ENCODE measurements around the gene TBC1D7. TPM values are rescaled to one million over a fixed set of nuclear protein-coding genes. Genes with fewer than 3 reads are reported as not detected.

TBC1D7 gene
- total RNA-seq, 1 donor from 2014 or later: 27.9 TPM

GRCh38 chr6:13267142-13267651, 61.1 kb downstream of the TBC1D7 start:
- H3K79me2 ChIP-seq (ENCODE audit: insufficient read depth, low read length): no peaks in the 10 kb centered on the region
- Mint-ChIP-seq H3K27ac (ENCODE audit: unreplicated experiment) (no peak overlapping the region), H3K4me3 (ENCODE audit: unreplicated experiment) (no peak overlapping the region), H3K27me3 (ENCODE audit: low read depth, unreplicated experiment) (no peaks in the 10 kb centered on the region), H3K9me3 (ENCODE audit: unreplicated experiment) (peaks cover 2% of the 10 kb centered on the region), H3K4me1 (ENCODE audit: low read depth, unreplicated experiment) (peaks cover 31% of the 10 kb centered on the region), H3K36me3 (ENCODE audit: low read depth, unreplicated experiment) (peaks cover 5% of the 10 kb centered on the region)
- H3K36me3 ChIP-seq (ENCODE audit: insufficient read depth, low read length): no peaks in the 10 kb centered on the region
- DNase-seq (ENCODE audit: low read depth) (peak; percentile 20), FAIRE-seq (no peak)
- peaks cover 10% of the 10 kb centered on the region for H3K4me1 ChIP-seq (ENCODE audit: insufficient read depth, low read length)
- H2AFZ ChIP-seq (ENCODE audit: low read depth, low read length): no peak overlapping the region
- H3K4me2 ChIP-seq (ENCODE audit: low read length): no peak overlapping the region
- no peaks in the 10 kb centered on the region for H3K9me3 ChIP-seq (ENCODE audit: insufficient read depth, low read depth, low read length)
- no peak overlapping the region for H3K9ac ChIP-seq (ENCODE audit: low read length)
- H3K27me3 ChIP-seq (ENCODE audit: insufficient read depth, low read length): no peaks in the 10 kb centered on the region
- no peaks in the 10 kb centered on the region for H4K20me1 ChIP-seq (ENCODE audit: insufficient read depth, low read length)
- no peak for TF ChIP-seq EZH2 (IDR thresholded peaks at IDR 0.05; ENCODE audit: insufficient read depth, low read length)
- TF ChIP-seq, protein P1, sequence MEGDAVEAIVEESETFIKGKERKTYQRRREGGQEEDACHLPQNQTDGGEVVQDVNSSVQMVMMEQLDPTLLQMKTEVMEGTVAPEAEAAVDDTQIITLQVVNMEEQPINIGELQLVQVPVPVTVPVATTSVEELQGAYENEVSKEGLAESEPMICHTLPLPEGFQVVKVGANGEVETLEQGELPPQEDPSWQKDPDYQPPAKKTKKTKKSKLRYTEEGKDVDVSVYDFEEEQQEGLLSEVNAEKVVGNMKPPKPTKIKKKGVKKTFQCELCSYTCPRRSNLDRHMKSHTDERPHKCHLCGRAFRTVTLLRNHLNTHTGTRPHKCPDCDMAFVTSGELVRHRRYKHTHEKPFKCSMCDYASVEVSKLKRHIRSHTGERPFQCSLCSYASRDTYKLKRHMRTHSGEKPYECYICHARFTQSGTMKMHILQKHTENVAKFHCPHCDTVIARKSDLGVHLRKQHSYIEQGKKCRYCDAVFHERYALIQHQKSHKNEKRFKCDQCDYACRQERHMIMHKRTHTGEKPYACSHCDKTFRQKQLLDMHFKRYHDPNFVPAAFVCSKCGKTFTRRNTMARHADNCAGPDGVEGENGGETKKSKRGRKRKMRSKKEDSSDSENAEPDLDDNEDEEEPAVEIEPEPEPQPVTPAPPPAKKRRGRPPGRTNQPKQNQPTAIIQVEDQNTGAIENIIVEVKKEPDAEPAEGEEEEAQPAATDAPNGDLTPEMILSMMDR (IDR thresholded peaks at IDR 0.05; ENCODE audit: insufficient read depth, low read depth, low read length): no peak
- no peak overlapping the region for H3K4me3 ChIP-seq (ENCODE audit: insufficient read depth, low read depth, low read length)
- no peak overlapping the region for H3K27ac ChIP-seq (ENCODE audit: low read depth, low read length)

- H3K4me1 ChIP-seq (ENCODE audit: insufficient read depth, low read length): peaks cover 6% of the 10 kb centered on the region
- no peak overlapping the region for H2AFZ ChIP-seq (ENCODE audit: low read depth, low read length)
- no peaks in the 10 kb centered on the region for H3K9me3 ChIP-seq (ENCODE audit: insufficient read depth, low read depth, low read length)
- H3K4me3 ChIP-seq (ENCODE audit: insufficient read depth, low read depth, low read length): no peak overlapping the region
- no peaks in the 10 kb centered on the region for H4K20me1 ChIP-seq (ENCODE audit: insufficient read depth, low read length)
- no peaks in the 10 kb centered on the region for H3K79me2 ChIP-seq (ENCODE audit: insufficient read depth, low read length)
- H3K27ac Mint-ChIP-seq (ENCODE audit: unreplicated experiment): no peak overlapping the region
- peaks cover 12% of the 10 kb centered on the region for H3K4me1 Mint-ChIP-seq (ENCODE audit: low read depth, unreplicated experiment)
- H3K4me3 Mint-ChIP-seq (ENCODE audit: unreplicated experiment): no peak overlapping the region
- peaks cover 5% of the 10 kb centered on the region for H3K36me3 Mint-ChIP-seq (ENCODE audit: low read depth, unreplicated experiment)
- FAIRE-seq (no peak), DNase-seq (ENCODE audit: low read depth) (no peak)
- no peaks in the 10 kb centered on the region for H3K27me3 ChIP-seq (ENCODE audit: insufficient read depth, low read length)
- no peak overlapping the region for H3K4me2 ChIP-seq (ENCODE audit: low read length)
- no peaks in the 10 kb centered on the region for H3K36me3 ChIP-seq (ENCODE audit: insufficient read depth, low read length)
- TF ChIP-seq, protein P1 (IDR thresholded peaks at IDR 0.05; ENCODE audit: insufficient read depth, low read depth, low read length): no peak
- no peak for TF ChIP-seq EZH2 (IDR thresholded peaks at IDR 0.05; ENCODE audit: insufficient read depth, low read length)
- H3K9ac ChIP-seq (ENCODE audit: low read length): no peak overlapping the region
- no peaks in the 10 kb centered on the region for H3K27me3 Mint-ChIP-seq (ENCODE audit: low read depth, unreplicated experiment)
- no peak overlapping the region for H3K27ac ChIP-seq (ENCODE audit: low read depth, low read length)
- peaks cover 2% of the 10 kb centered on the region for H3K9me3 Mint-ChIP-seq (ENCODE audit: unreplicated experiment)
Measured at GRCh38 chr6:13263669-13264068, 64.7 kb downstream of the TBC1D7 start.
